HG02759 (cell line): ENCODE results near the gene RHBDF1.
A peak's percentile ranks its signal among the peaks of the same experiment; 100 is the strongest.

Source experiments
- ATAC-seq: cut with Tn5 transposase; IDR thresholded peaks from one replicate; pipeline ENCODE4 v1.9.1; 2021; ENCODE audit warnings: mild to moderate bottlenecking, moderate library complexity; ENCODE audit not compliant: unreplicated experiment

Gene RHBDF1

DNA sequence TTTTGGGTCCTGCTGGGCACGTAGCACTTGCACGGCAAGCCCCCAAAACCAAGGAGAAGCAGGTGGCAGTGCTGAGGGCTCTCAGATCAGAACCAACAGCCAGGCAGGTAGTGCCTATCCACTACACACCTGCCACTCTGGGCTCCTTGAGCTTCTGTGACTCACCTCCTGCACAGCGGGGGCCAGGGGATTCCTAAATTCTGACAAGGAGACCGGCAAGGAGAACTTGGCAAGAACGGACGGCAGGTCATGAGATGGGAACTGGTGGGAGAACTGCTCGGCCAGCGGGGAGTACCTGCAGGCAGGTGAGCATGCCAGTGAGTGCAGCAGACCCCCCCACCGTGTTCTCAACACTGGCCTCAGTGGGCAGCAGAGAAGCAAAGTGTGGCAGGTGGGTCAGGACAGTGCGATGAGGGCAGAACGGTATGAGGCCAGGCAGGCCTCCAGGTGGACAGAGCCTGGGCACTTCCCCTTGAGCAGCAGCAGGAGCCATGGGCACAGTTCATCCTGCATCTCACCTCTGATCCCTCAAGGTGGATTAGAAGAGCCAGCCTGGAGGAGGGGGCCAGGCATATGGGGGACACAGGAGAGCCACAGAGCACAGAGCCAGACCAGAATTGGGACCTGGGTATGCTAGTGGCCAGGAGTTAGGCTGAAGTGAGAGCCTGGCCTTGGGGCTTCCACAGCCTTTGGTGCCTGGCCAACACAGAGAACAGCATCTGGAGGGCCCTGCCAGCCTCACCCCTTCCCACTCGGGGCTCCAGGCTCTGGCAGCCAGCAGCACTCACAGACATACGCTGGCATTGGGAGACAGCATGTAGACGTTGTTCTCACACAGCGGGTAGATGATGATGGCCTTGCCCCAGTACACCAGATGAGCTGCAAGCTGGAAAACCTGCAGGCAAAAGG, 20.3 kb upstream of the RHBDF1 start:
- no peak for ATAC-seq

- ATAC-seq: no peak
These were observed 19.1 kb upstream of the RHBDF1 start for GRCh38 chr16:91484-91883.

- no peak for ATAC-seq
These were observed 17.2 kb upstream of the RHBDF1 start for GRCh38 chr16:89391-90302.

DNA sequence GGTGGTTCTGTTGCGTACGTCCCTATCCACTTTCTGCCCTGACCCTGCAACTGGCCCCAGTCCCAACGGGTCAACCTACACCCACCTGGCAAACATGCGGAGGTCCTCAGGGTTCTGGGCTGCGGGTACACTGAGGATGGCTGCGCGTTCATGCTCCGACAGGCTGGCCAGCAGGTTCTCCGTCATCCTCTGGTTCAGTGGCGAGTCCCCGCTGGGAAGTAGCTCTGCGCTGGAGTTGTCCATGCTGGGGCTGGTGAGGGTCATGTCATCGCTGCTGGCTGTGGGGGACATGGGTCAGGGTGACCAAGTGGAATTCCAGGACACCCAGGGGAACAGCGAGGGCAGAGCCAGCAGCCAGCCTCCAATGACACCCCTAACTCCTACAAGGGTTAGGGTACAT, 16.2 kb upstream of the RHBDF1 start:
- ATAC-seq: no peak

GRCh38 chr16:86483-86952, 14.1 kb upstream of the RHBDF1 start:
- no peak for ATAC-seq

DNA sequence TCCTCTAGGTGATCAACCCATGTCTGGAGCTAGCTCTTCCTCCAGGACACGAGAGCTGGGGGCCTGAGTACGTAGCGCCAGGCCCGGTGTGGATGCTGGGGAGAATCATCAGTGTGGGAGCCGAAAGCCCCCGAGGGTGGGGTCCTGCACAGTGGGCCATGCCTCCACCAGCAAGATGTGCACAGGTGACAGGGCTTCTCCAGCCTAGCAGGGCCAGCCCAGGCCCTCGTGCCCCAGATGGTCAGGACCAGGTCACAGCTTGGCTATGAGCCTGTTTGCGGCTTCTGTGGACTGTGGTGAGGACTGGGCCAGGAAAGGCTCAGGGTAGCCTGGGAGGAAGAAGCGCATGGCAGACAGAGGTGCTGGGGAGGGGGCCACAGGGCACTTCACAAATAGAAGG, 13.4 kb upstream of the RHBDF1 start:
- no peak for ATAC-seq

- no peak for ATAC-seq
These were observed 13.0 kb upstream of the RHBDF1 start for GRCh38 chr16:85407-85782.

DNA sequence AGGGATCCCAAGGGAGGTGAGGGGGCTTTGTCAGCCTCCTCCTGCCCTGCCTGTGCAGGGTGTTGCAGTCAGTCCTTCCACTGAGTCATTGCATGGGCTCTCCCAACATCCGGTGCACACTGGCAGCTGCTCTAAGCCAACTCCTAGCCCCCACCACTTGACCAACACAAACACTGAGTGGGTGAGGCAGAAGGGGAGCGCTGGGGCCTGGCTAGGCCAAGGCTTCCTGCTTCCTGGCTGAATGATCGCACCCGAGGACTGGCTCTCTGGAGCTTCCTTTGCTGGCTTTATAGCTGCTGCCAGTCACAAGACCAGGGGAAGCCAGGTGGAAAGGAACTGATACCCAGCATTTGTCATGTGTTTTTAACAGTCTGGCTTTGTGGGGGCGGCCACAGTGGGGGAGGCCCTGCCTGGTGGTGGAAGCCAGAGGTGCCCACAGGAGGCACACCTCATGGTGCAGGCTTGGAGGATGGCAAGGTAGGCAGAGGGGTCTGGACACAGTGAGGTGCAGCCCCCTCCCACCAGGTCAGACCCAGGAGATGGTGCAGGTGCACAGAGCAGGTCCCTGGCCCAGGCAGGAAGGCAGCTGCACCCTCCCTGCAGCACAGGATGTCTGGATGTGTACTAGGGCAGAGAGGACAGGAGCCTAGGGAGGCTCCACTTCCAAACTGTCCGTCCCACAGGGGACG, 12.4 kb upstream of the RHBDF1 start:
- peak; percentile 67 for ATAC-seq

GRCh38 chr16:83781-84615, 11.6 kb upstream of the RHBDF1 start:
- ATAC-seq: no peak

GRCh38 chr16:83060-83603, 10.7 kb upstream of the RHBDF1 start:
- no peak for ATAC-seq

- no peak for ATAC-seq
These were observed 7.0 kb upstream of the RHBDF1 start for GRCh38 chr16:79151-80054.

DNA sequence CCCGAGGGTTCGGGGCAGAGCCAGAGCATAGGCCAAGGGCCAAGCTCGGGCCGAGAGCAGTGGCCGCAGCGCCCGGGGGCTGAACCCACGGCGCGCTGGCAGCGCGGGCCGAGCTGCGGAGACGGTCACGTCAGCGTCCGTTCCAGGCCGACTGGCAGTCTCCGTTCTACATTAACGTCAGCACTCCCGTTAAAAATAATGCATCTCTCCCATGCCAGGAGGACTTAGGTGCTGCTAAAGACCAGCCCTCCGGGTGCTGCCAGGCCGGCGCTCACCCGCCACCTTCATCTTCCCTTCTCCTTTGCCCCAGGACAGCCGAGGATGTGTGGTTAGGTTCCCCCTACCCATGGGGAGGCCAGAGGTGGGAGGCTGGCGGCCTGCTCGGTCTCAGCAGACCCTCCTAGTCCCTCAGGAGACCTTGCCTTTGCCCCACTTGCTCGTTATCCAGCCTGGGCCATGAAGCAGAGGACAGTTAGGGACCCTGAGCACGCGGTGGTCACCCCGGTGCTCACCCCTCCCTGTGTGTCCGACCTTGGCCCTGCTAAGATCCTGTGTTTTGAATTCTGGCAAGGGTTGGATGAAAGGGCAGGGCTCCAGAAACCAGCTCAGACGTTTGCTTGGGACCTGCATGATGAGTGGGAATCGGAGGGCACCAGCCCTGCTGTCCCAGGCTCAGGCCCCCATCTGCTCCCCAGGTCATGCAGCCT, 6.2 kb upstream of the RHBDF1 start:
- ATAC-seq: peak; percentile 22

GRCh38 chr16:77807-78443, 5.5 kb upstream of the RHBDF1 start, which contains the start of gene MPG:
TSS of gene MPG (plus strand) at chr16:78225. CDS start at chr16:78310, 85 bp downstream.
- peak; percentile 82 for ATAC-seq

DNA sequence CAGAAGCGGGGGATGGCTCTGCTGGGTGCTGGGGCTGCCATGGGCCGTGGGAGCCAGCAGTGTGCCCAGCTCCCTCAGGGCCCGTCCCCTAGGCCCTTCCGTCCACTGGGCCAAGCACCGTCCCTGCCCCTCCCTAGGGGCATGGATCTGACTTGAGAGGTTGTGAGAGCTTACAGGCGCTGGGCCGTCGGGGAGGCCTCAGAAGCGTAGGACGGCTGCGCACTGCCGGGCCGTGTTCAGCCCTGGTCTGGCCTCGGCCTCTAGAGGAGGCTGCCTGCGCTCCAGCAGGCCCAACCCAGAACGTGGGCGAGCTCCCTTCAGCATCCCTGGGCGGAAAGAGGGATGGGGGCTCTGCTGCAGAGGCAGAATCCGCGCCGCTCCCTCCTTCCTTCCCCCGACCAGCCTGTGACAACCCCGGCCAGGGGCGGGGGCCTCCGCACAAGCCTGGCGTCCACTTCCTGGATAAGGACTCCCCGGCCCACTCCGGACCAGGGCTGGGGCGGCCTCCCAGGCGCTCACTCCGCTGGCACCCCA, 4.9 kb upstream of the RHBDF1 start:
- peak; percentile 26 for ATAC-seq

GRCh38 chr16:76535-77272, 4.3 kb upstream of the RHBDF1 start:
- ATAC-seq: no peak

DNA sequence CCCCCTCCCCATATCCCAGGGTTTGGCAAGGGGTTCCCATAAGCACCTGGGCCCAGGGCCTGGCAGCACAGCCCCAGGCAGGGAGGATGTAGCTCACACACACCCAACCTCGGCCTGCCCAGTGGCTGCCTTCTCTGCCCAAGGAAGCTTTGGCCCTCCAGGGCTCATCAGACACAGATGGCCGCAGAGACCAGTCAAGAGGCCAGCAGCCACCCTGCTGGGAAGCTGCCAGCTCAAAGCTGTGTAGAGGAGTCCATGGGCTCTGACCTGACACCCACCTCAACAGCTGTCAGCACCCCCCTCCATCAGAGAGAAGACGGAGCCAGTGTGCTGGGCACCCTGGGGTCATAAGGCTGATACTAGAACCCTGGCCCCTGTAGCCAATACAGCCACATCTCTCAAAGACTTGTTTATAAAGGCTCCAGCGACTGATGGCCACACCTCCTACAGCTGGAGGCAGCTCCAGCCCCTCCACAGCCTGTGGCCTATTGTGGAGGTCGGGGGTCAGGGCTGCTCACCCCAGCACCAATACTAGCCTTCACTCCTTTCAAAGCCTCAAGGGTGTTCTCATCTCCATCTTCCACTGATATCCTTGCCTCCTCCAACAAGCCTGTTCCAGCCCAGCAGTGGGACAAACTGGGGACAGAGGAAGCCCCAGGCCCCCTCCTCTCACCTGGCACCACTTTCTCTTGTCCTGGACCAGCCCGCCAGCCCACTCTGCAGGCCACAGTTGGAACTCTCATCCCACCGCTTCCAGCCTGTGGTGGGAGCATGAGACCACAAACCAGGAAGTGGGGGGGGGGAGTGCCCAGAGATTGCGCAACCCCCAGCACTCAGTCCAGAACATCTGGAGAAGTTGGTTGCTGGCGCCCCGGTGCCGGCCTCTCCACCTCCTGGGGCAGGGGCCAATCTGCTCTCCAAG, 3.4 kb upstream of the RHBDF1 start:
- no peak for ATAC-seq
